HL-60/S4 (cell line): ENCODE results near the gene TRIM32.

Experiments used
- in situ Hi-C: fragments of 300-500 bp; cut with MboI; formaldehyde crosslinking; loops from 2 replicates; pipeline ENCODE4 v1.14.3; 2022; ENCODE audit warnings: low sequenced_read_pairs

TRIM32 gene

GRCh38 chr9:116687074-116687753, at the start of gene TRIM32:
Gene TRIM32 (plus strand): TSS chr9:116687305. CDS start chr9:116697743, 10,438 bp downstream.
- in situ Hi-C loops = no loop called here

GRCh38 chr9:116639251-116639741, 47.8 kb upstream of the TRIM32 start:
- in situ Hi-C loops = no loop called here

GRCh38 chr9:116641292-116642059, 45.6 kb upstream of the TRIM32 start:
- in situ Hi-C loops = no loop called here

GRCh38 chr9:116643691-116644090, 43.4 kb upstream of the TRIM32 start:
- in situ Hi-C loops = no loop called here

GRCh38 chr9:116644091-116644688, 42.9 kb upstream of the TRIM32 start:
- in situ Hi-C loops = no loop called here

- in situ Hi-C loops = no loop called here
Measured at GRCh38 chr9:116646661-116647514, 40.2 kb upstream of the TRIM32 start.

- in situ Hi-C loops = no loop called here
Measured at GRCh38 chr9:116647515-116647809, 39.6 kb upstream of the TRIM32 start.

GRCh38 chr9:116653348-116654058, 33.6 kb upstream of the TRIM32 start:
- in situ Hi-C loops = no loop called here

- in situ Hi-C loops = no loop called here
Measured at GRCh38 chr9:116654059-116654355, 33.1 kb upstream of the TRIM32 start.

- in situ Hi-C loops = no loop called here
Measured at GRCh38 chr9:116656501-116656971, 30.6 kb upstream of the TRIM32 start.

- in situ Hi-C loops = no loop called here
Measured at GRCh38 chr9:116656977-116657376, 30.1 kb upstream of the TRIM32 start.

- in situ Hi-C loops = no loop called here
Measured at GRCh38 chr9:116658265-116658664, 28.8 kb upstream of the TRIM32 start.

GRCh38 chr9:116661037-116661954, 25.8 kb upstream of the TRIM32 start:
- in situ Hi-C loops = no loop called here

GRCh38 chr9:116662646-116663310, 24.3 kb upstream of the TRIM32 start:
- in situ Hi-C loops = no loop called here

- in situ Hi-C loops = no loop called here
Measured at GRCh38 chr9:116663581-116663980, 23.5 kb upstream of the TRIM32 start.

- in situ Hi-C loops = no loop called here
Measured at GRCh38 chr9:116668970-116669695, 18.0 kb upstream of the TRIM32 start.

- in situ Hi-C loops = no loop called here
Measured at GRCh38 chr9:116671605-116672004, 15.5 kb upstream of the TRIM32 start.

- in situ Hi-C loops = no loop called here
Measured at GRCh38 chr9:116673375-116673774, 13.7 kb upstream of the TRIM32 start.
